ENCODE results near the gene LZTFL1. TPM values are rescaled to one million over a fixed set of nuclear protein-coding genes. Genes with fewer than 3 reads are reported as not detected.

Gene LZTFL1
- polyA plus RNA-seq, 4 donors: 4.5 to 34.4 (median 6.5) TPM

DNA sequence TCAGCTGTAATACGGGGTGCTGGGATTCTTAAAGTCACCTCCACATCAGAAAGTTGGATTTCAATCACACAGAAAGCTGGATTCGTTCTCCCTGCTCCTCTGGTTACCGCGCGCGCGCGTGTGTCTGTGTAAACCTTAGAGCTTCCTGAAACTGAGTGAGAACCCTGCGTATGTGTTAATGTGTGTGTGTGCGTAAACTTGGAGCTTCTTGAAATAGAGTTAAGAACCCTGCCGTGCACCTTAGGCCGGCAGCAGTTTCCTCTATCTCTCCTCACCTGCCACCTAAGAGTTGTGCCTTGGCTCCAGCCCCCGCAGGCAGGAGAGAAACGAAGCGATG, 531 bp downstream of the LZTFL1 start:
- FAIRE-seq (no peak), DNase-seq (peak in 1 of 2 donors; percentile 42)
- peaks cover 0 to 4% (median 1%) of the 10 kb centered on the region in 3 donors for H3K36me3 ChIP-seq (ENCODE audit: control insufficient read depth in 3 of 3, insufficient read depth in 2 of 3, low read depth in 1 of 3, low read length in 3 of 3)
- H3K9me3 ChIP-seq (ENCODE audit: control insufficient read depth in 2 of 2, insufficient read depth in 1 of 2, low read depth in 1 of 2, low read length in 1 of 2): no peaks in the 10 kb centered on the region
- H3K27me3 ChIP-seq (ENCODE audit: control insufficient read depth in 3 of 3, insufficient read depth in 3 of 3, low read length in 3 of 3): no peaks in the 10 kb centered on the region
- peak overlapping the region in 2 of 3 donors; percentile 15 to 76 for H3K27ac ChIP-seq (ENCODE audit: low read depth in 1 of 3, low read length in 2 of 3)
- WGBS, 3 donors: 0 to 3% (median 1%) methylated on average over 15 of the region's 15 CpGs
- peaks cover 0 to 4% (median 0%) of the 10 kb centered on the region in 3 donors for H3K4me1 ChIP-seq (ENCODE audit: control insufficient read depth in 3 of 3, insufficient read depth in 2 of 3, low read depth in 1 of 3, low read length in 2 of 3)
- peak overlapping the region; percentile 75 to 92 (median 82) for H3K4me3 ChIP-seq (ENCODE audit: low read depth in 1 of 3, low read length in 3 of 3)

DNA sequence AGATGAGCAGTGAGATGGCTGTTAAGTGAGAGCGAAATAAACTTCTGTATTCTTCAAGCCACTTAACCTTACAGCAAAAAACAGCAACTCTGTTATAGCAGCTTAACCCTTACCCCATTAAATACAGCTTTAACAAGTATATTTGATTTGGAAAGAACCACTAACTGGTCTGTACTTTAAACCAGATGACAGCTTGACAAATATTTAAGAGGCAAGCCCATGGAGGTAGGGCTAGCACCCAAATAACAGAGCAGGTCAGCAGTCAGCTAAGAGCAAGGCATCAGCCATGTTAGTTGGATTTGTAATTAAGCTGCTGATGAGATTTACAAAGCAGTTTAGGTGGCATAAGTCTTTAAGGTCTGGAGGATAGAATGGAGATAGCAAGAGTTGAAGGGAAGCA, 3.5 kb downstream of the LZTFL1 start:
- H3K4me1 ChIP-seq (ENCODE audit: control insufficient read depth in 3 of 3, insufficient read depth in 2 of 3, low read depth in 1 of 3, low read length in 2 of 3): peaks cover 0 to 4% (median 0%) of the 10 kb centered on the region in 3 donors
- H3K27me3 ChIP-seq (ENCODE audit: control insufficient read depth in 3 of 3, insufficient read depth in 3 of 3, low read length in 3 of 3): no peaks in the 10 kb centered on the region
- no peak for FAIRE-seq
- H3K36me3 ChIP-seq (ENCODE audit: control insufficient read depth in 3 of 3, insufficient read depth in 2 of 3, low read depth in 1 of 3, low read length in 3 of 3): peaks cover 0 to 9% (median 6%) of the 10 kb centered on the region in 3 donors
- H3K9me3 ChIP-seq (ENCODE audit: control insufficient read depth in 2 of 2, insufficient read depth in 1 of 2, low read depth in 1 of 2, low read length in 1 of 2): no peaks in the 10 kb centered on the region
- DNase-seq: no peak
- no peak overlapping the region for H3K27ac ChIP-seq (ENCODE audit: low read depth in 1 of 3, low read length in 2 of 3)
- 93 to 100% (median 96%) methylated on average over 1 of the region's 1 CpG for WGBS, 3 donors
- no peak overlapping the region for H3K4me3 ChIP-seq (ENCODE audit: low read depth in 1 of 3, low read length in 3 of 3)

DNA sequence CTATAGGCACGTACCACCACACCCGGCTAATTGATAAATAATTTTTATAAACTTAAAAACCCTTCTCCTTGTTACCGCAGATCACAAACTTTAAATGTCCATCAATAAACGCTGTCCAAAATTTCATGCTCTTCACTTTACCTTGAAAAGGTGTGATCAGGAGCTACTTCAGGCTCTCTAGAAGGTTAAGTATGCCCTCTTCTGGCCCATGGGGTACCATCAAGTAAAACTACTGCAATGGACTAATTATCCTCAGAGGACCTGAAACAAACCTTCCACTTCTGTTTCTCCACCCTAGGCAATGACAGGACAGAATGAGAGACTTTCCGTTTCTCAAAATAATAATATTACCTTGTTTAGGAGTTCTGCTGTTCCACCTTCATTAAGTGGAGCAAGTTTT, 9.2 kb downstream of the LZTFL1 start:
- Histone ChIP-seq H3K4me3 (ENCODE audit: low read depth in 1 of 3, low read length in 3 of 3) (no peak overlapping the region), H3K36me3 (ENCODE audit: control insufficient read depth in 3 of 3, insufficient read depth in 2 of 3, low read depth in 1 of 3, low read length in 3 of 3) (peaks cover 3 to 32% (median 17%) of the 10 kb centered on the region in 3 donors), H3K9me3 (ENCODE audit: control insufficient read depth in 2 of 2, insufficient read depth in 1 of 2, low read depth in 1 of 2, low read length in 1 of 2) (no peaks in the 10 kb centered on the region), H3K27ac (ENCODE audit: low read depth in 1 of 3, low read length in 2 of 3) (no peak overlapping the region), H3K4me1 (ENCODE audit: control insufficient read depth in 3 of 3, insufficient read depth in 2 of 3, low read depth in 1 of 3, low read length in 2 of 3) (no peaks in the 10 kb centered on the region), H3K27me3 (ENCODE audit: control insufficient read depth in 3 of 3, insufficient read depth in 3 of 3, low read length in 3 of 3) (no peaks in the 10 kb centered on the region)
- WGBS, 3 donors: 87 to 91% (median 88%) methylated on average over 5 of the region's 5 CpGs
- DNase-seq: peak; percentile 55 to 62
- no peak for FAIRE-seq

DNA sequence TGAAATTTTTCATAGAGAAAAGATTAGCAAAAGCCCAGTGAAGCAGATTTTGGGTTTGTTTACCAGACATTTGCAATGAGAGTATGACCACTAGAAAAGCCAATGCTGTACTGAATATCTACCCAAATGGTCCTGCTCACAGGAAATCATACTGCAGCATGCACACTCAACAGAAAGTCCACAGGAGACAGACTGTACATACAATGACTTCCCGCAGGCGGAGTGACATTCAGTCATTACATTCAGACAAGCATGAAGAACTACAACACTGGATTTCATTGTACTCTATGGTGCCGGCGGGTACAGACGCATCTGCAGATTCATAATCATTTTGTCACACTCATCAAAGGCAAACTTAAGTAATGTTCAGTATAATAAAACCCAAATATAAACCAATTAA, 11.8 kb downstream of the LZTFL1 start:
- Histone ChIP-seq H3K27me3 (ENCODE audit: control insufficient read depth in 3 of 3, insufficient read depth in 3 of 3, low read length in 3 of 3) (no peaks in the 10 kb centered on the region), H3K27ac (ENCODE audit: low read depth in 1 of 3, low read length in 2 of 3) (no peak overlapping the region), H3K4me1 (ENCODE audit: control insufficient read depth in 3 of 3, insufficient read depth in 2 of 3, low read depth in 1 of 3, low read length in 2 of 3) (no peaks in the 10 kb centered on the region), H3K4me3 (ENCODE audit: low read depth in 1 of 3, low read length in 3 of 3) (no peak overlapping the region), H3K9me3 (ENCODE audit: control insufficient read depth in 2 of 2, insufficient read depth in 1 of 2, low read depth in 1 of 2, low read length in 1 of 2) (no peaks in the 10 kb centered on the region), H3K36me3 (ENCODE audit: control insufficient read depth in 3 of 3, insufficient read depth in 2 of 3, low read depth in 1 of 3, low read length in 3 of 3) (peaks cover 3 to 28% (median 13%) of the 10 kb centered on the region in 3 donors)
- FAIRE-seq (no peak), DNase-seq (no peak)
- 80 to 91% (median 85%) methylated on average over 5 of the region's 5 CpGs for WGBS, 3 donors

DNA sequence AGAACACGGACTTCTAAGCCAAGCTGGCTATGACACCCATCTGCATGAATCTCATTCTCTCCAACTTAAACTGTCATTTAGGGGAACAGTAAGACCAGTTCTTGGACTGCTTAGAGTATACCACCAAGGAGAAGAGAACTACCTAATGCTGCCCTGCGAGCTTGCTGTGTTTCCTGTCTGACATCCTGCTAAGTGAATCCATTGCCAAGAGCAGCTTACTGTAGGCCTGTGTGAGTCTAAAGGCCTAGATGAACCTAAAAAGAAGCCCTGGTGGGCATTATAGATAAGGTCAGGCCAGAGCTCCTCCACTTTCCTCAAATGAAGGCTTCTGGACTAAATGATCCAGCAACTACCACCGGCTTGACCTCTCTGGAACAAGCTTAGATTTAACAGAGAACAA, 15.0 kb downstream of the LZTFL1 start:
- Histone ChIP-seq H3K4me3 (ENCODE audit: low read depth in 1 of 3, low read length in 3 of 3) (no peak overlapping the region), H3K36me3 (ENCODE audit: control insufficient read depth in 3 of 3, insufficient read depth in 2 of 3, low read depth in 1 of 3, low read length in 3 of 3) (peaks cover 3 to 32% (median 7%) of the 10 kb centered on the region in 3 donors), H3K9me3 (ENCODE audit: control insufficient read depth in 2 of 2, insufficient read depth in 1 of 2, low read depth in 1 of 2, low read length in 1 of 2) (no peaks in the 10 kb centered on the region), H3K27ac (ENCODE audit: low read depth in 1 of 3, low read length in 2 of 3) (no peak overlapping the region), H3K4me1 (ENCODE audit: control insufficient read depth in 3 of 3, insufficient read depth in 2 of 3, low read depth in 1 of 3, low read length in 2 of 3) (no peaks in the 10 kb centered on the region), H3K27me3 (ENCODE audit: control insufficient read depth in 3 of 3, insufficient read depth in 3 of 3, low read length in 3 of 3) (no peaks in the 10 kb centered on the region)
- WGBS, 3 donors: 88 to 96% (median 94%) methylated on average over 3 of the region's 3 CpGs
- FAIRE-seq (no peak), DNase-seq (no peak)

DNA sequence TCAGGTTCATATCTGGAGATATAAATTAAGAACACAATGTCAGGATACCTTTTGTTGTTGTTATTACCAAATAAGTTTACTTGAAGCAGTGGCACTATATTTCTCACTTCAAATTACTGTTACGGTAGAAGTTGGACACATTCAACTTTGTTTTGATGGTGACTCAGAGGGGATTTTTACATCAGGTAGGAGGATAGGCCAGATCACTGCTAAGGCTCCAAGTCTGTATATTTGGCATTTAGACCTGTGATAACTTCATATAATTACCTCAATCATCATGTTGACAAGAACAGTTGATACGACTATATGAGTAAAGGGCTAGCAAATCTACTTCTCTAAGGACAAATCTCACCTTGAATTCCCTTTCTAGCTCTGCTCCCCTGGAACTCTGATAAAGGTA, 15.6 kb downstream of the LZTFL1 start:
- no peaks in the 10 kb centered on the region for H3K4me1 ChIP-seq (ENCODE audit: control insufficient read depth in 3 of 3, insufficient read depth in 2 of 3, low read depth in 1 of 3, low read length in 2 of 3)
- no peaks in the 10 kb centered on the region for H3K9me3 ChIP-seq (ENCODE audit: control insufficient read depth in 2 of 2, insufficient read depth in 1 of 2, low read depth in 1 of 2, low read length in 1 of 2)
- no peak overlapping the region for H3K27ac ChIP-seq (ENCODE audit: low read depth in 1 of 3, low read length in 2 of 3)
- DNase-seq (no peak), FAIRE-seq (no peak)
- no peaks in the 10 kb centered on the region for H3K27me3 ChIP-seq (ENCODE audit: control insufficient read depth in 3 of 3, insufficient read depth in 3 of 3, low read length in 3 of 3)
- no peak overlapping the region for H3K4me3 ChIP-seq (ENCODE audit: low read depth in 1 of 3, low read length in 3 of 3)
- 36 to 66% (median 42%) methylated on average over 2 of the region's 2 CpGs for WGBS, 3 donors
- peaks cover 3 to 29% (median 3%) of the 10 kb centered on the region in 3 donors for H3K36me3 ChIP-seq (ENCODE audit: control insufficient read depth in 3 of 3, insufficient read depth in 2 of 3, low read depth in 1 of 3, low read length in 3 of 3)

DNA sequence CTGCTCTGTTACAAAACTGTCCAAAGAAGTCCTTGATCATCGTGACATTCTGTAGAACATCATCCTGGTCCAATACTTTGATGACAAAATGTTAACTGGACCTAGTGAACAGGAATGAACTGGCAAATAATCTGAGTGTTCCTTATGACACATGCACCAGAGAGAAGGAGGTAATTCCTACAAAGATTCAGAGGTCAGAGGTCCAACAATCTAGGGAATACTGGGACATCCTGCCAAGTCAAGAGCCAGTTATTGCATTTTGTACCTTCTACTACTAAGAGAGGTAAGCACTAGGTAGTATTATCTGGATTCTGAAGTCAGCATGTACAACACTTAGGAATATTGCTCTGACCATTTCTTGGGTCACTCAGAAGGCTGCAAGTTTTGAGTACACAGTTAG, 20.8 kb downstream of the LZTFL1 start:
- no peaks in the 10 kb centered on the region for H3K9me3 ChIP-seq (ENCODE audit: control insufficient read depth in 2 of 2, insufficient read depth in 1 of 2, low read depth in 1 of 2, low read length in 1 of 2)
- DNase-seq (peak in 1 of 2 donors; percentile 91), FAIRE-seq (no peak)
- peaks cover 0 to 21% (median 0%) of the 10 kb centered on the region in 3 donors for H3K36me3 ChIP-seq (ENCODE audit: control insufficient read depth in 3 of 3, insufficient read depth in 2 of 3, low read depth in 1 of 3, low read length in 3 of 3)
- no peaks in the 10 kb centered on the region for H3K27me3 ChIP-seq (ENCODE audit: control insufficient read depth in 3 of 3, insufficient read depth in 3 of 3, low read length in 3 of 3)
- WGBS, 3 donors: 68 to 96% (median 92%) methylated on average over 1 of the region's 1 CpG
- H3K27ac ChIP-seq (ENCODE audit: low read depth in 1 of 3, low read length in 2 of 3): peak overlapping the region in 1 of 3 donors; percentile 47
- H3K4me3 ChIP-seq (ENCODE audit: low read depth in 1 of 3, low read length in 3 of 3): no peak overlapping the region
- peaks cover 0 to 31% (median 21%) of the 10 kb centered on the region in 3 donors for H3K4me1 ChIP-seq (ENCODE audit: control insufficient read depth in 3 of 3, insufficient read depth in 2 of 3, low read depth in 1 of 3, low read length in 2 of 3)

- FAIRE-seq (no peak), DNase-seq (no peak)
- H3K4me3 ChIP-seq (ENCODE audit: low read depth in 1 of 3, low read length in 3 of 3): no peak overlapping the region
- peak overlapping the region in 1 of 3 donors; percentile 86 for H3K27ac ChIP-seq (ENCODE audit: low read depth in 1 of 3, low read length in 2 of 3)
- H3K36me3 ChIP-seq (ENCODE audit: control insufficient read depth in 3 of 3, insufficient read depth in 2 of 3, low read depth in 1 of 3, low read length in 3 of 3): peaks cover 0 to 24% (median 0%) of the 10 kb centered on the region in 3 donors
- no peaks in the 10 kb centered on the region for H3K27me3 ChIP-seq (ENCODE audit: control insufficient read depth in 3 of 3, insufficient read depth in 3 of 3, low read length in 3 of 3)
- peaks cover 0 to 34% (median 21%) of the 10 kb centered on the region in 3 donors for H3K4me1 ChIP-seq (ENCODE audit: control insufficient read depth in 3 of 3, insufficient read depth in 2 of 3, low read depth in 1 of 3, low read length in 2 of 3)
- WGBS, 3 donors: 83 to 100% (median 90%) methylated on average over 2 of the region's 2 CpGs
- H3K9me3 ChIP-seq (ENCODE audit: control insufficient read depth in 2 of 2, insufficient read depth in 1 of 2, low read depth in 1 of 2, low read length in 1 of 2): no peaks in the 10 kb centered on the region
Observed at GRCh38 chr3:45819543-45819942, 22.4 kb downstream of the LZTFL1 start.
